Ovary (tissue), 9 donors: ENCODE data around the gene HOATZ. TPM values are rescaled to one million over a fixed set of nuclear protein-coding genes. Genes with fewer than 3 reads are reported as not detected.

Source experiments
- DNase-seq, 5 donors: peaks; one replicate each; pipeline ENCODE4 v3.0.0-alpha.2; 2019 to 2020
- H3K27ac ChIP-seq, 2 donors: fragments of 200-600 bp; one replicate each; pipeline versions ENCODE4 v1.5.1 to v1.8.0; 2019 to 2022
- H3K27me3 ChIP-seq: fragments of 200-600 bp; one replicate; pipeline ENCODE4 v1.8.0; 2022
- H3K36me3 ChIP-seq: fragments of 200-600 bp; sonication (generic); one replicate; pipeline ENCODE4 v1.5.1; 2019
- H3K4me1 ChIP-seq: one replicate; pipeline ENCODE4 v1.8.1; 2013; ENCODE audit warnings: mild to moderate bottlenecking, moderate library complexity; ENCODE audit not compliant: insufficient read depth
- H3K4me3 ChIP-seq: fragments of 200-600 bp; sonication (generic); one replicate; pipeline ENCODE4 v1.5.1; 2017
- H3K9me3 ChIP-seq, 2 donors: fragments of 200-600 bp in 1 of 2; sonication (generic) in 1 of 2; one replicate each; pipeline versions ENCODE4 v1.5.1 to v1.8.1; 2013 to 2019; ENCODE audit warnings: mild to moderate bottlenecking in 1 of 2, moderate library complexity in 1 of 2
- EP300 ChIP-seq: sonication (generic); formaldehyde crosslinking; IDR thresholded peaks from one replicate; pipeline ENCODE4 v1.6.1; 2017; ENCODE audit warnings: antibody characterized with exemption
- POLR2A ChIP-seq: fragments of 450-650 bp; IDR thresholded peaks from one replicate; pipeline ENCODE4 v1.6.1; 2017; ENCODE audit warnings: antibody characterized with exemption, mild to moderate bottlenecking, moderate library complexity
- WGBS, 3 donors: extraction: QIAGEN DNeasy Blood & Tissue Kit in 1 of 3; methylation state at CpG; one replicate each; pipeline versions ENCODE4 v1.1.5 to v1.1.7; 2013 to 2017; 5-methylcytosine and 5-hydroxymethylcytosine counted together
- intact Hi-C, 4 donors: fragments of 100-400 bp; cut with DNase I; formaldehyde crosslinking; loops; one replicate each; pipeline versions ENCODE4 v1.11.0 to v1.15.1; 2022 to 2023
- polyA plus RNA-seq, 2 donors: library from polyadenylated mRNA; stranded (reverse); fragments of 200-250 nt in 1 of 2; fragments of 350-450 nt in 1 of 2; fragmentation: Illumina TruSeq in 1 of 2; extraction: RNeasy Lipid Tissue Mini Kit (QIAGEN cat#74804) in 1 of 2; gene quantifications; one replicate each; pipeline ENCODE4 v1.2.3, GENCODE V29; 2013 to 2014
- total RNA-seq, 7 donors: library from RNA; depleted of rRNA in 2 of 7; stranded (reverse); fragments of >200 nt in 2 of 7; fragmentation: NEBNext Ultra II Directional in 3 of 7; extraction: Animal tissue kit (Norgen Biotek cat#: 25700) in 3 of 7; gene quantifications; one replicate each; pipeline versions ENCODE4 v1.1.0 to v1.2.4, GENCODE V29; 2016 to 2023
- TF ChIP-seq, protein P1 (sequence below), 3 donors: fragments of 450-650 bp in 2 of 3; fragments of 200-600 bp in 1 of 3; IDR thresholded peaks; one replicate each; pipeline versions ENCODE4 v1.5.1 to v1.8.0; 2016 to 2022; ENCODE audit warnings: antibody characterized with exemption in 3 of 3, mild to moderate bottlenecking in 1 of 3
- donor health status: DM: no; HTN: no; CAD: no; lungs with moderate emphysema.
- donor health status: DM: no; HTN: no; CAD: no.
- donor health status: Bipolar disorder and iron deficiency.
- donor health status: DM: yes; HTN: yes; CAD: no.
- donor health status: DM: no; HTN: no; CAD: no.
- donor health status: DM: yes; HTN: yes; CAD: no.

Gene HOATZ
- total and polyA plus RNA-seq, 9 donors = 0.34 to 30.8 (median 1.9) TPM; not detected in 3

DNA sequence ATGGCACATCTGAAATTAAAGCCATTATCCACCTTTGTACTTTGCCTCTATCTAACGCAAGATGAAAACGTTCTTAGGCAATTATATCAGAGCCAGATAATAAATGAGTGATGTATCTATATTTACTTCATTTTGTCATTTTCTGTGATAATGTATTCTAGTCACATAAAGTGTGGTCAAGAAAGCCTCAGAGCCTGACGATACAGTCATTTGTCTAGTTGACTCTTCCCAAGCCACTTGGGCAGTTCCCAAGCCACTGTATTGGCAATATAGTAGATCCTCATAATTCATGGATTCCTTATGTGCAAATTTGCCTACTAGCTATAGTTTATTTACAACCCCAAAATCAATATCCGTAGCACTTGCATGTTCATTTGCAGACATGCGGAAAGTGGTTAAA lies 7.8 kb downstream of the HOATZ start:
- WGBS, 3 donors = 81 to 84% (median 84%) methylated on average over 5 of the region's 5 CpGs
- DNase-seq = no peak
- Histone ChIP-seq H3K27ac (no peak overlapping the region), H3K27me3 (no peaks in the 10 kb centered on the region), H3K4me3 (no peak overlapping the region), H3K4me1 (no peaks in the 10 kb centered on the region), H3K36me3 (no peaks in the 10 kb centered on the region), H3K9me3 (no peaks in the 10 kb centered on the region)
- TF ChIP-seq POLR2A (no peak), EP300 (no peak)
- TF ChIP-seq, protein P1, sequence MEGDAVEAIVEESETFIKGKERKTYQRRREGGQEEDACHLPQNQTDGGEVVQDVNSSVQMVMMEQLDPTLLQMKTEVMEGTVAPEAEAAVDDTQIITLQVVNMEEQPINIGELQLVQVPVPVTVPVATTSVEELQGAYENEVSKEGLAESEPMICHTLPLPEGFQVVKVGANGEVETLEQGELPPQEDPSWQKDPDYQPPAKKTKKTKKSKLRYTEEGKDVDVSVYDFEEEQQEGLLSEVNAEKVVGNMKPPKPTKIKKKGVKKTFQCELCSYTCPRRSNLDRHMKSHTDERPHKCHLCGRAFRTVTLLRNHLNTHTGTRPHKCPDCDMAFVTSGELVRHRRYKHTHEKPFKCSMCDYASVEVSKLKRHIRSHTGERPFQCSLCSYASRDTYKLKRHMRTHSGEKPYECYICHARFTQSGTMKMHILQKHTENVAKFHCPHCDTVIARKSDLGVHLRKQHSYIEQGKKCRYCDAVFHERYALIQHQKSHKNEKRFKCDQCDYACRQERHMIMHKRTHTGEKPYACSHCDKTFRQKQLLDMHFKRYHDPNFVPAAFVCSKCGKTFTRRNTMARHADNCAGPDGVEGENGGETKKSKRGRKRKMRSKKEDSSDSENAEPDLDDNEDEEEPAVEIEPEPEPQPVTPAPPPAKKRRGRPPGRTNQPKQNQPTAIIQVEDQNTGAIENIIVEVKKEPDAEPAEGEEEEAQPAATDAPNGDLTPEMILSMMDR (IDR thresholded peaks at IDR 0.05) = no peak
- intact Hi-C loops = no loop called here

DNA sequence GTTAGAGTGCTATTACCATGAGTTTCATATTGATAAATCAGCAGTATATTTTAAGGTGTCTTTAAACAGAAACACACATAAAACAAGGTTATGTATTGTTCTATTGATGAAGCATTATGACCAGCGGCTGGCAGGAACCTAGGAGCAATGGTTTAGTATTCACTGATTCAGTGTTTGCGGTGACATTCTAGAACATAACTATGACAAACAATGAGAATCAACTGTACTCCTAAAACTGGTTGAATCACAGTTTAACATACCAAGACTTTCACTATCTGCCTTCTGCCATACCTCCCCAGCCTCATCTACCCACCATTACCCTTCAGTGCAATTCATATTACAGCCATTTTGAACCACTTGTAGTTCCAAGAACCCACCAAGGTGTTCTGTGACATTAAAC lies 8.8 kb downstream of the HOATZ start:
- 89 to 97% (median 90%) methylated on average over 2 of the region's 2 CpGs for WGBS, 3 donors
- Histone ChIP-seq H3K4me3 (no peak overlapping the region), H3K9me3 (no peaks in the 10 kb centered on the region), H3K36me3 (no peaks in the 10 kb centered on the region), H3K4me1 (no peaks in the 10 kb centered on the region), H3K27ac (no peak overlapping the region), H3K27me3 (no peaks in the 10 kb centered on the region)
- no peak for DNase-seq
- intact Hi-C loops = no loop called here
- TF ChIP-seq EP300 = no peak
- TF ChIP-seq, protein P1 (IDR thresholded peaks at IDR 0.05) = no peak
- TF ChIP-seq POLR2A = no peak

DNA sequence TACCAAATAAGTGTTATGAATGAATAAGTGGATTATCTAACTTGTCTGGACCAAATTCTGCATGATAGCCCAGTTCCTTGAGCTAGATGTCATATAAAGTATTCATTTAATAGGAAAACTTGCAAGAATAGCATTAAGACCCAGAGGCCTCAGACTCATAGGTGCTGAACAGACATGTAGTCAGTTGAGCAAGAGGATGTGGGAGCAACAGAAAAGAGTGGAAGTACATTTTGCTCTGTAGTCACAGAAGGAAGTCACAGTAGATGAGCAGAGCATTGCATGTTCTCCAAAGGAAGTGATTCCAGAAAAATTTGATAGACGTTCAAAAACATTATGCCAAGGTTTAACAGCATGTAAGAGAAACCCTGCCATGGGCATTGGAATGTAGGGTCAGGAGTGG lies 9.5 kb downstream of the HOATZ start:
- no peaks in the 10 kb centered on the region for H3K4me1 ChIP-seq
- H3K36me3 ChIP-seq = no peaks in the 10 kb centered on the region
- intact Hi-C loops = no loop called here
- WGBS, 3 donors = 55 to 66% (median 63%) methylated on average over 1 of the region's 1 CpG
- no peak overlapping the region for H3K27ac ChIP-seq
- TF ChIP-seq EP300 (no peak), POLR2A (no peak)
- TF ChIP-seq, protein P1 (IDR thresholded peaks at IDR 0.05) = no peak
- H3K27me3 ChIP-seq = no peaks in the 10 kb centered on the region
- no peak overlapping the region for H3K4me3 ChIP-seq
- no peaks in the 10 kb centered on the region for H3K9me3 ChIP-seq
- no peak for DNase-seq

DNA sequence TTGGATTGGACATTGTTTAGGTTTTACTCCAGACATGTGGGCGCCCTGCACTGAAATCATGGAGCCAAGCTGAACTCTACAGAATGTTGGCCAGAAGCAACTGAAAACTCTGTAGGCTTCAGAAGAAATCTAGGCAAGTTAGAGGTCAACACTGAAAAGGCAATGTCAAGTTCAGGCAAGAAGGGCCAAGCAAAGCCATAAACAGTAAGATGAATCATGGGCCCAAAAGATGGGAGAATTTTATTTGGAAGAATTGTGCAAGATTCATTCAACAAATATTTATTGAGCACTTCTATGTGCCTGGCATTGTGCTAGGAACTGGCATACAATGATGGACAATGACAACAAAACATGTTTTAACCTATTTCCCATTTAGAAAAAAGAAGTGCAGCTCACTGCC lies 10.9 kb downstream of the HOATZ start:
- 86 to 90% (median 89%) methylated on average over 1 of the region's 1 CpG for WGBS, 3 donors
- Histone ChIP-seq H3K27me3 (no peaks in the 10 kb centered on the region), H3K27ac (no peak overlapping the region), H3K4me3 (no peak overlapping the region), H3K9me3 (no peaks in the 10 kb centered on the region), H3K4me1 (no peaks in the 10 kb centered on the region), H3K36me3 (no peaks in the 10 kb centered on the region)
- TF ChIP-seq, protein P1 (IDR thresholded peaks at IDR 0.05) = no peak
- no peak for TF ChIP-seq POLR2A
- no peak for TF ChIP-seq EP300
- intact Hi-C loops = no loop called here
- DNase-seq = no peak

DNA sequence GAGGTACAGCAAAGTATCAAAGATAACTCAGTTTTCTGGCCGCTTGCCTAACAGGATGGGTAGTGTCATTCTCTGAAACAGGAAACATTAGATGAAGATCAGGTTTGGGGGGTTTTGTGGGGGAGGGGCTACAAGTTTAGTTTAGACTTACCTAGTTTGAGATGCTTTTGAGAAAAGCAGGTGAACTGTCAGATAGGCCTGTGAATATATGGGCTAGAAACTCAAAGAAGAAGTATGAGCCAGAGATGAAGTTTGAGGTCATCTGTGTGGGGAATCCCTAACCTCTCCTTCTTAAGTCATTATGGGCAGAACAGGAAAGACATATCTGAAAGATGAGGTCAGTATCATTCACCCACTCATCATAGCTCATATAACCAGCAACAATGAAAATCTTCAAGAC lies 11.9 kb downstream of the HOATZ start:
- 86 to 95% (median 92%) methylated on average over 1 of the region's 1 CpG for WGBS, 3 donors
- Histone ChIP-seq H3K9me3 (no peaks in the 10 kb centered on the region), H3K4me3 (no peak overlapping the region), H3K4me1 (no peaks in the 10 kb centered on the region), H3K36me3 (no peaks in the 10 kb centered on the region), H3K27ac (no peak overlapping the region), H3K27me3 (no peaks in the 10 kb centered on the region)
- intact Hi-C loops = no loop called here
- TF ChIP-seq EP300 (no peak), POLR2A (no peak)
- TF ChIP-seq, protein P1 (IDR thresholded peaks at IDR 0.05) = no peak
- no peak for DNase-seq
